ENCODE measurements around the gene BEND3.
"Not testable (repeated sequence)": the region's sequence is repeated elsewhere in the genome, so short reads cannot be mapped to it uniquely, and the experiment has no call there.

Gene BEND3

DNA sequence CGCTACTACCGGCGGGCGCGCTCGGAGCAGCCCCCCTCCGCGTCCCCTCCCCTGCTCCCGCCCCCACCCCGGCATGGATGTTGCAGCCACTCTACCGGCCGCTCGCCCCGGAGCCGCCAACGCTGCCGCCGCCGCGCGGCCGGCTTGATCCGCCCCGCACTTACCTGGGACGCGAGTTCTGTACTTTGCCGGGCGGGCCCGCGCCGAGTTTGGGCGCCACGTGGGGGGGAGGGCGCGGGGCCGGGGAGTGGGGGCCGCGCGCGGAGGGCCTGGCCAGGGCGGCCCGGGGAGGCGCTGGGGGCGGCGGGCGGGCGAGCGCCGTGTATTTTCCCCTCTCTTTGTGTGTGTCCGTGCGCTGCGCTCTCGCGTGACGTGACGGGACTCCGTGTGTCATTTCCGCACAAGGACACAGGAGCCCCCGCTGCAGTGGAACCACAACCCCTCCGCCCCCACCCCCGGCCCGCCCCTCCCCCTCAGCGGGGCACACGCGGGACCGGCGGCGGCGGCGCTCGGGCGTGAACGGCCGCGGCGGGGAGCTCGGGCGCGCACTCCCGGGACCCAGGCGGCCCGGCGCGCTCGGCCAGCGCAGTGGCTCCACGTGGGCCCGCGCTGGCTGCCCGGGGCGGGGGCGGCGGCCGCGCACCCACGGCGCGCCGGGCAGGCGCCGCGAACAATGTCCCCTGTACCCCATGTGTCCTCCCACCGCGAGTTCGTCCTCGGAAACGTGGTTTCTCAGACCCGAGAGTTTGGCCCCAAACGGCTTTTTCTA, at the start of gene BEND3:
Gene BEND3, minus strand, starts transcription at position 590 of the 769 bp plus-strand sequence. CDS start 16,230 bp downstream, outside the sequence.
- no peak for DNase-seq (ENCODE audit: low spot score)

DNA sequence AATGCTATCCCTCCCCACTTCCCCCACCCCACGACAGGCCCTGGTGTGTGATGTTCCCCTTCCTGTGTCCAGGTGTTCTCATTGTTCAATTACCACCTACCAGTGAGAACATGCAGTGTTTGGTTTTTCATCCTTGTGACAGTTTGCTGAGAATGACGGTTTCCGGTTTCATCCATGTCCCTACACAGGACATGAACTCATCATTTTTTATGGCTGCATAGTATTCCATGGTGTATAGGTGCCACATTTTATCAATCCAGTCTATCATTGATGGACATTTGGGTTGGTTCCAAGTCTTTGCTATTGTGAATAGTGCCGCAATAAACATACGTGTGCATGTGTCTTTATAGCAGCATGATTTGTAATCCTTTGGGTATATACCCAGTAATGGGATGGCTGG, 49.0 kb upstream of the BEND3 start:
- not testable (repeated sequence) for DNase-seq (ENCODE audit: low spot score)

DNA sequence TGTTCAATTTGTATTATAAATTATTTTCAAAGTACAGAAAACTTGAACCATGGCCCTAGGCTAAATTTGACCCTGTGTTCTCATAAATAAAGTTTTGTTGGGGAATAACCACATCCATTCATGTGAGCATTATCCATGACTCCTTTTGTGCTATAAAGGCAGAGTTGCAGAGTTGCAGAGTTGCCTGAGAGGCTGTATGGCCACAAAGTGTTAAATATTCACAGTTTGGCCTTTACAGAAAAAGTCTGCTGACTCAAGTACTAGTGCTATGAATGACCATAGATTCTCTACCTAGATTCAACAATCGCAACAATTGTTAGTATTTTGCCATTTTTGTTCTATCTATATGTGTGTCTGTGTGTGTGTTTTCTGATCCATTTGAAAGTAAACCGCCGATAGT, 46.2 kb upstream of the BEND3 start:
- DNase-seq (ENCODE audit: low spot score) = no peak

DNA sequence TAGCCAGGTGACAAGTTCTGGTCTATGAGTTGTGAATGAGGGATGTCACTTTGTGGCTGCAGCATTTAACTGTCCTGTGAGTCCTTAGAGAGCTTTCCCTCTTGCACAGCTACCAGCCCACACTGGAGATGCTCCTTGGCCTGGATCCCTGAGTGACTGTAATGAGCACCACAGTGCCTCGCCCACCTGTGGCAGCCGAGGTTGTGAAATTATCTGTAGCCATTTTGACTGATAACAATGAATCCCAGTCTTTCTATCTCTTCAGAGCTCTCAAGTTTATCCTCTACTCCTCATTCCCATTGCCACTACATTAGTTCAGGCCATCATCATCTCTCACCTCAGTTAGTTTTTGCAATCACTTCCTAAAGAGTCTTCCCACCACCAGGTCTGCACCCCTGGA, 41.3 kb upstream of the BEND3 start:
- no peak for DNase-seq (ENCODE audit: low spot score)

DNA sequence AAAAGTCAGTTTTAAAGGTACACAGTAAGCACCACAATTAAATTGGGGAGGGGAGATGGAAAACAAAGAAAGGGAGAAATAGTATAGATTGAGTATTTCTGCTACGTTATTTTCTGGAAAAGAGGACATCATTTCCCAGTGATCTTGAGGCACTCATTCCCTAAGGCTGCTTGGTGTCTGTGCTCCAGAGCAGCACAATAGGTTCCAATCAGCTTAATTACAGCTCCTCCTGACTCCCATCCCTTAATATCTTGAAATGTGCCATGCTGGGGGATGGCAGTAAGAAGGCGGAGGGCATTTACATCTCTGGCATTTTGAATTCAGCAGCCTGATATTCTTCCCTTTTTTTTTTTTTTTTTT, 39.5 kb upstream of the BEND3 start:
- DNase-seq (ENCODE audit: low spot score) = no peak

DNA sequence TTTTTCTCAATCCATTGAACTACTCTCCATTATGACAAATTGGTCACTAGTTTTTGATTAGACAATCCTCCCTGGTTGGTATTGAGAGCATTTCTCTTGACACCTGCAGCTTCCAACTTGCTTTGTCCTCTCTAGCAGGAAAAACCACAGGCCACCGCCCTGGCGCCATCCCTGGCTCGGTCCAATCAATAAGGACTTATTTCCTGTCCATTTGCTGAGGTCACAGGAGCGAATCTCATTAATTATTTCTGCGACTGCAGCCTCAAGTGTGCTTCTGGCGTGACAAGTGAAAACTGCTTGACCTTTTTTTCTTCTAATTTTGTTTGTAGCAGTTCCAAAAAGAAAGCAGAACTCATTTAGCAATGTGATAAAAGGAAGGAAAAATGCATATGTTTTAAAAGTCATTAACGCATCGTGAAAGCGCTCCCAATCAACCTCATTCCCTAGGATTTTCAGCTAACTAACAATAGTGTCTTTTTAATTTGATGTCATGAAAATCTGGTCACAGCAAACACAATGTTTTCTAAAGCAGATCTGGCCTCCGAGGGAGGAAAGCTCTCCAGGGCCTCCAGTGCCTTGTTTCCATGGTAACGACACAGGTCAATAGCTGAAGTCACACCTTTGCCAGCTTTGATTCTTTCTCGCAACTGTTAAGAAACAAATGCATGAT, 39.0 kb upstream of the BEND3 start:
- DNase-seq (ENCODE audit: low spot score) = no peak

DNA sequence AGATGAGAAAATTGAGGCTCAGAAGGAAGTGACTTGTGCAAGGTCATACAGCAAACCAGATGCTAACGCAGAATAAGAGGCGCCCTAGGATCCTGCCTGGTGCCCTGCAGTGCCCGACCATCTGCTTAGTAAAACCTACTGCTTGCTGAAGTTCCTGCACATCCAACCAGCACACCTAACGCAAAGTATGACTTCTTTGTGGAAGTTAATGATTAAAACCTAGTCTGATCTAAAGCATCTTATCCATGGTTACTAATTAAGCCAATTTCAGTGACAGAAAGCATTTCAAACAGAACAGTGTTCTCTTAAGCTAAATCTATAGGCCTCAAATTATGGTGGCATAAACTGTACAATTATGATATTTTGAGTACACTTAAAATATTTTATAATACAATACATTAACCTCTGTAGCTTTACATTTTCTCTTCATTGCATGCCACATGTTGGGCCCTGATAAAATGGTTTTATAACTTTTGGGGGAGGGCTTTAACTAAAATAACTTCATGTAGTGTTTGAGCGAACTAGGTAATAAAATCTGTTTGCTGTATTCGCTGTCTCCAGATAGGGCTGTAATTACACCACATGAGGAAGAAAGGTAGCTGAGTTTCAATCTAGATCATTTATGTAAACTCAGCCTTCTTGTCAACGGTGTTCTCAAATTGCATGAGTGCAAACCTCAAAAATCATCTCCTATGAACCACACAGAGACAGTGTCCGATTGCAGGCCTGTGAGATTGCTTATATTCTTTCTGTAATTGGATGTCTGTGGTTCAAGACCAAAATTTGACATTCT, 37.5 kb upstream of the BEND3 start:
- no peak for DNase-seq (ENCODE audit: low spot score)

DNA sequence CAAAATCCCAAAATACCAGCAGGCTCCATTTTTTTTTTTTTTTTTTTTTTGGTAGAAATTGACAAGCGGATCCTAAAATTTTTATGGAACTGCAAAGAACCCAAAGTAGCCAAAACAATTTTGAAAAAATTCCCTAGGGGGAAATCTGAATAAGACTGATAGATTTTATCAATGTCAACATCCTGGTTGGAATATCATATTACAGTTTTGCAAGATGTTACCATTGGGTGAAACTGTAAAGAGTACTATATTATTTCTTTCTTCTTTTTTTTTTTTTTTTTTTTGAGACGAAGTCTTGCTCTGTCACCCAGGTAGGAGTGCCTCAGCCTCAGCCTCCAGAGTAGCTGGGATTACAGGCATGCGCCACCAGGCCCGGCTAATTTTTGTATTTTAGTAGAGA, 29.4 kb upstream of the BEND3 start:
- no peak for DNase-seq (ENCODE audit: low spot score)

DNA sequence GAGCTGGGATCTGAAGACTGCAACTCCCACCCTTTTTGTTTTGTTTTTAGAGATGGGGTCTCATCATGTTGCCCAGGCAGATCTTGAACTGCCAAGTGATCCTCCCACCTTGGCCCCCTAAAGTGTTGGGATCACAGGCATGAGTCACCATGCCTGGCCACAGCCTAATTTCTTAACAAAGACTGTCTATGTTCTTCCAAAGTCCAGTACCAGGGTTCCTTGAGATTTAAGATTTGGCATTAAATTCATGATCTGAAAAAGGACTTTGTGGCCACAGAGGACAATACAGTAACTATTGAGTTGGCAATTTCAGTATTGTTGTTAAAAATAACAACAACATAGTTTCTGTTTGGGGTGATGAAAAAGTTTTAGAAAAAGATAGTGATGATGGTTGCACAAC, 28.7 kb upstream of the BEND3 start:
- no peak for DNase-seq (ENCODE audit: low spot score)

DNA sequence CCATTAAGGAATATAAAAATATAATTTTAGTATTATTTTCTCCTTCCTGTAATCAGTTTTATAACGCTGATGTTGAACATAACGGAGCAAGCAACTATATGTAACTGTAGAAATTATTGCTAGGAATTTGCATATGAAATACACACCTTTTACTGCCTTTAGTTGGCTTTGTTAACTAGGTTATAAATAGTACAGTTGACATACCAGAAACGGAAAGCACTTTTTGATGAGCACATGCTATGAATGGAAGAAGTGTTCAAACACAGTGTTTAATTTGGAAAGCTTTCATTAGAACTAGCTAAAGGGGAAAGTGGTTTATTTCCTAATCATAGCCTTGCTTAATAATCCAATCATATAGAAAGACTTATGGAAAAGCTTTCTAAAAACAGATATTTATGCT, 25.3 kb upstream of the BEND3 start:
- DNase-seq (ENCODE audit: low spot score) = no peak

DNA sequence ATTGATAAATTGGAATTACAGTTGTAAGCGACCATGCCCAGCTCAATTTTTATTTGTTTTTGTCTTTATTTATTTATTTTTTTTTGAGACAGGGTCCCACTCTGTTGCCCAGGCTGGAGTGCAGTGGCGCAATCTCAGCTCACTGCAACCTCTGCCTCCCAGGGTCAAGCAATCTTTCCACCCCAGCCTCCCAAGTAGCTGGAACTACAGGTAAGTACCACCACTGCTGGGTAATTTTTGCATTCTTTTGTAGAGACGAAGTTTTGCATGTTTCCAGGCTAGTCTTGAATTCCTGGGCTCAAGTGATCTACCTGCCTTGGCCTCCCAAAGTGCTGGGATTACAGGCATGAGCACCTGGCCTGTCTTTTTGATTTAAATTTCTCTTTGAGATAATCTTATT, 21.0 kb upstream of the BEND3 start:
- not testable (repeated sequence) for DNase-seq (ENCODE audit: low spot score)

DNA sequence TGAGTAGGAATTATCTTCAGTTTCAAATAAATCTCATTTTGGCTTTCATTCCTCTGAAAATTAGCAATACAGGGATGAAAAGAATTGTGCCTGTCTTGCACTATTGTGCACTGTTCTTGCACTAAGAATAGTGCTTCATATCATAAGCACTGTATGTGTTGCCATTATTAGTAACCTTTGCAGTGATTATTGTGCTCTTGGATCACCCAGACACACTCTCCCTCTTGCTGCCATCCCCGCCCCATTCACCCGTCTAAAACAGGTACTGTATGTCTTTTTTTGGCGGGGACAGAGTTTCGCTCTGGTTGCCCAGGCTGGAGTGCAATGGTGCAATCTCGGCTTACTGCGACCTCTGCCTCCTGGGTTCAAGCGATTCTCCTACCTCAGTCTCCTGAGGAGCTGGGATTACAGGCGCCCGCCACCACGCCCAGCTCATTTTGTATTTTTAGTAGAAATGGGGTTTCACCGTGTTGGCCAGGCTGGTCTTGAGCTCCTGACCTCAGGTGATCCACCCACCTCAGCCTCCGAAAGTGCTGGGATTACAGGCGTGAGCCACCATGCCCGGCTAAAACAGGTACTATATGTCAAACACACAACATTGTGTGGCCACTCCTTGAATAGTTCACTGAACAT, 19.8 kb upstream of the BEND3 start:
- not testable (repeated sequence) for DNase-seq (ENCODE audit: low spot score)

DNA sequence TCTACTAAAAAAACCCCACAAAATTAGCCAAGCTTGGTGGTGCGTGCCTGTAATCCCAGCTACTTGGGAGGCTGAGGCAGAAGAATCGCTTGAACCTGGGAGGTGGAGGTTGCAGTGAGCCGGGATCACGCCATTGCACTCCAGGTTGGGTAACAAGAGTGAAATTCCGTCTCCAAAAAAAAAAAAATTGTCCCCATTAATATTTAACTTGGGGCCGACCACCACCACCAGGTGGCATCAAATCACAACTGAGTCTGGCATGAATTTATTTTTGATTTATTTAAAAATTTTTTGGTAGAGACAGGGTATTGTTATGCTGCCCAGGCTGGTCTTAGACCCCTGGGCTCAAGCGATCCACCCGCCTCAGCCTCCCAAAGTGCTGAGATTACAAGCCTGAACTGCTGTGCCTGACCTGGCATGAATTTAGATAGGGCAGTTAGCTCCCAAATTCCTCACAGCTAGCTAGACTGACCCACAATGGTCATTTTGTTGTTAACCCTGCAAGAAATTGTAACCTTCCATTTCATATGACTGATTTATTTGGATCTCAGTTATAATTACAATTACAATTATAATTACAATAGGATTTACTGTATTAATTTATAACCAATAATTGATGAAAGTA, 17.1 kb upstream of the BEND3 start:
- no peak for DNase-seq (ENCODE audit: low spot score)

DNA sequence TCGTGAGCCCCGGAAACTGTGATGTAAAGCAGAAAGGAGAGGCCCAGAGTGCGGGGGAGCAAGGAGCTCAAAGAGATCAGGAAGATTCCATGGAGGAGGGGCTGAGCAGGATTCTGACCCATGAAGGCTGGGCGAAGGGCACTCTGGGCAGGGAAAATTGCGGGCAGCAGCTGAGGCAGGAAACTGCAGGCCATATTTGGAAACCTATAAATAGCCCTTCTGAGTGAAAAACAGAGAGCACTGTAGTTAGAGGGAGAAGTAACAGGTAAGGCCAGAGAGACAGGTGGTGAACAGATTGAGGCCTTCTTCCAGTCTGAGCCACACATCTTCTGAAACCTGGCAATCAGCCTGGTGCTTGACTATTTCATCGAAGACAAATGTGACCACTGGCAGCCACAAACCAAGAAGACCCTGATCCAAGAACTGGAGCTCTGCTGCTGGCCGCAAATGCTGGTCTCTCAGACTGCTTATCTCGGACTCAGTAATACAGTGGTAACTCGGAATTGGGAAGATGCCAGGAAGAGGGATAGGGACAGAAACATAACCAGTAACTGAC, 14.1 kb upstream of the BEND3 start:
- no peak for DNase-seq (ENCODE audit: low spot score)

DNA sequence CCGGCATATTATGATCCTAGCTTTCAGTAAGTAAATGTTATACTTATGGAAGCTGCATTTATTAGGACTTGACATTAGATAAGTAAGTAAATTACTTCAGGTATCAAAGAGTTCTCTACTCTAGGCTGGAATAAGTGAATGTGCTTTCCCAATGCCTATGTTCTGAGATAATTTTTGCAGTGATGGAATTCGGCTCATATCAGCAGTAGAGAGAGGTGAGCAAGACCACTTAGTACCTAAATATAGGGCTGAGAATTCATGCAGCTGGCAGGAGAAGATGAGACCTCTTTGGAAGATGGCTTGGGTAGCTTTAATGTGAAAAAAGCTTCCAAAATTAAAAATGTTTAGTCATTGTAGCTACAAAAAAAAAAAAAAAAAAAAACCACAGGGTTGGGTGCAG, 13.3 kb upstream of the BEND3 start:
- no peak for DNase-seq (ENCODE audit: low spot score)

DNA sequence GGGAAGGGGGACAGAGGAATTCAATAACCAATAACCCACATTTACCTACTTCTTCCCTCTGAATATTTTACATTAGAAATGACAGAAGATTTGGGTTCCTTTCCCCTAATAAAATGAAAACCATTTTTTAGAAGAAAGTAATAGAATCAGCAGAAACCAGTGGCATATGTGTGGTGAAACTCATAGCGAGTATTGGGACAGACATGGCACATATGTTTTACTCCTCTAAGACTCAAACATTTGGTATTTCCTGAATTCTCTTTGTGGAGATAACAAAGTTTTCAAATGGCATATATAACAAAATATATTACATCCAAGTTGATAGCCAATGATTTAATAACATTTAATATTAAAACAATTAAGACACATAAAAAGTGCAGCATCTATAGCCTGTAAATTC, 12.9 kb upstream of the BEND3 start:
- no peak for DNase-seq (ENCODE audit: low spot score)

DNA sequence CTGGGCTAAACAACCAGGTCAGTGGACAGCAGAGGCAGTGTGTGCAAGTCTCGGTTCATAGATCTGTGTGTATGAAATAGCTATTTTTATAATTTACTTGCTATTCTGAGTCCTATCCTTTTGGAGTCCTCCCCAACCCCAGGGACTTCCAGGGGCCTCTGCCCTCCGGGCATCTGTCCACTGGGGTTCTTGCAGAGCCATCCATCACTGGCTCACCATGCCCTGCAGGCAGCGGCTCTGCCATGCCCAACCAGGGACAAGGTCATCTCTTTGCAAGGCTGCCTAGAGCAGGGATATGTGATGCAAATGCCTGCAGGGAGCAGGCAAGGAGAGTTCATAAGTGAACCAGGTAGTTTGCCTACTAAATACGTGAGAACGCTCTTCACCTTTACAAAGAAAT, 10.5 kb upstream of the BEND3 start:
- no peak for DNase-seq (ENCODE audit: low spot score)

DNA sequence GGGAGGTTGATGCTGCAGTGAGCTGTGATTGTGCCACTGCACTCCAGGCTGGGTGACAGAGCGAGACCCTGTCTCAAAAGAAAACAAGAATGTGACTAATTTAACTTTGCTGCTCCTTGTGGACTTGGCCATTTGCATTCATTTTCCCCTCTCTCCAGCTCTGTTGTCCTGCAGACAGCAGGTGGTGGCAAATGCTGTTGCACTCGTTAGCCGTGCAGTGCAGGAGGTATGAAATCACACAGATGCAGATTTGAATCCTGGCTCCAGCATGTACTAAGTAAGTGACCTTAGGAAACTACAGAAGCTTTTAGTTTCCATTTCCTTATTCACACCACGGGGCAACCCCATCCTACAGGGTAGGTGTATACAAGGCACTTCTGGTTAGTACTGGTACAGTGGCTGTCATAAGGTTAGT, 9.6 kb upstream of the BEND3 start:
- DNase-seq (ENCODE audit: low spot score) = no peak

DNA sequence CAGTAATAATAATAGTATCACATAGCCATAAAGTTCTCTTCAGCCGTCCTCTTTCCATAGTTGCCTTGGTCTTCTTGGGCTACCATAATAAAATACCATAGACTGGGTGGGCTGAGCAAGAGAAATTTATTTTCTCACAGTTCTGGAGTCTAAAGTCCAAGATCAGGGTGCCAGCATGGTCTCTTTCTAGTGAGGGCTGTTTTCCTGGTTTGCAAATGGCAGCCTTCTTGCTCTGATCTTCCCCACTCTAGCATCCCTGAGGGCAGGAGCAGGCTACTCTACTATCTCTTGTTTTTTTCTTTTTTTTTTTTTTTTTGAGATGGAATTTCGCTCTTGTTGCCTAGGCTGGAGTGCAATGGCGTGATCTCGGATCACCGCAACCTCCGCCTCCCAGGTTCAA, 8.2 kb upstream of the BEND3 start:
- no peak for DNase-seq (ENCODE audit: low spot score)

DNA sequence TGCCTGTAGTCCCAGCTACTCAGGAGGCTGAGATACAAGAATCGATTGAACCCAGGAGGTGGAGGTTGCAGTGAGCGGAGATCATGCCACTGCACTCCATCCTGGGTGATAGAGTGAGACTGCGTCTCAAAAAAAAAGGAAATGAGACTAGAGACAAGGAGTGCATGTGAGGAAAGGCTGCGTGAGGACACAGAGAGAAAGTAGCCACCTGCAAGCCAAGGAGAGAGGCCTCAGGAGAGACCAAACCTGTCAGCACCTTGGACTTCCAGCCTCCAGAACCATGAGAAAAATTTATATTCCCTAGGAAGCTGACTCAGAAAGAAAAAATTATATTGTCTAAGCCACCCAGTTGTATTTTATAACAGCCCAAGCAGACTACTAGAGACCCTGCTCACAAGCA, 7.4 kb upstream of the BEND3 start:
- no peak for DNase-seq (ENCODE audit: low spot score)

DNA sequence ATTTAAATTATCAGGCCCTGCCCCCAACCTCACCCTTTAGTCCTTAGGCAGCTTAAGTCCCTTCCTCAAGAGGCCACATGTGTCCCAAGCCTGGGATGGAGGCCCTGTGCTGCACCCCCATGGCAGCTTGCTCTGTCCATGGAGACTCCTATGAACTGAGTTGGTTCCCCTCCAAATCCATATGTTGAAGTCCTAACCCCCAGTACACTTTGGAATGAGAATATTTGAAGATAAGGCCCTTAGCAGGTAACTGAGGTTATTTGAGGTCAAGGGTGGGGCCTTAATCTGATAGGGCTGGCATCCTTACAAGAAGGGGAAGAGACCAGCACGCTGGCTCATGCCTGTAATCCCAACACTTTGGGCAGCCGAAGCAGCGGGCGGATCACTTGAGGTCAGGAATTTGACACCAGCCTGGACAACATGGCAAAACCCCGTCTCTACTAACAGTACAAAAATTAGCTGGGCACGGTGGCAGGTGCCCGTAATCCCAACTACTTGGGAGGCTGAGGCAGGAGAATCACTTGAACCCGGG, 6.7 kb upstream of the BEND3 start:
- DNase-seq (ENCODE audit: low spot score) = no peak

DNA sequence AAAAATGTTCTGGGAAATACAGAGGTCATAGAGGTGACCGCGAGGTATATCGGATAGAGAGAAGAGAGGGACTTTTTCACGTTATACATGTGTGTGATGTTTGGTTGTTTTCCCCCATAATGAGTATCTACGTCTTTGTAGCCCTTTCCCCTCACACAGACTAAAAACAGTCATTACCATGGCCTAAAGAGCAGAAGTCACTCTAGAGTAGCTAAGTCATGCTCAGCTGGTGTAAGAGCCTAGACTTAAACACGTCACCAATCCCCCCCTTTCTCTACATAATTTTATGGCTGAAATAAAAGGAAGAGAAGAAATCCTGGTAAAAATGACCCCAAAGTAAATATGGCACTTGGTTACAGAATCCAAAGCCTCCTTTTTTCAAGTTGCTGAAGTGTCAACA, 6.0 kb upstream of the BEND3 start:
- no peak for DNase-seq (ENCODE audit: low spot score)
